Liver (tissue), 9 donors: ENCODE measurements around the gene TMEM45B. TPM values are rescaled to one million over a fixed set of nuclear protein-coding genes. Genes with fewer than 3 reads are reported as not detected.
"Not testable (repeated sequence)": the region's sequence is repeated elsewhere in the genome, so short reads cannot be mapped to it uniquely, and the experiment has no call there.

Source experiments
- DNase-seq: peaks from one replicate; pipeline ENCODE4 v3.0.0-alpha.2; 2017; ENCODE audit warnings: low spot score
- H3K27ac ChIP-seq, 2 donors: one replicate each; pipeline ENCODE4 v1.7.0; 2013; ENCODE audit warnings: inconsistent platforms in 2 of 2, low read length in 2 of 2, control low read depth in 1 of 2, low read depth in 1 of 2, mild to moderate bottlenecking in 1 of 2
- H3K27me3 ChIP-seq, 4 donors: one replicate each; pipeline versions ENCODE4 v1.6.1 to v1.7.0; 2013; ENCODE audit warnings: low read length in 3 of 4, inconsistent platforms in 1 of 4, mild to moderate bottlenecking in 1 of 4, moderate library complexity in 1 of 4; ENCODE audit not compliant: control insufficient read depth in 4 of 4, insufficient read depth in 4 of 4
- H3K36me3 ChIP-seq, 4 donors: one replicate each; pipeline versions ENCODE4 v1.6.1 to v1.7.0; 2013; ENCODE audit warnings: low read length in 3 of 4, mild to moderate bottlenecking in 3 of 4, low read depth in 1 of 4, moderate library complexity in 1 of 4; ENCODE audit not compliant: control insufficient read depth in 4 of 4, insufficient read depth in 3 of 4
- H3K4me1 ChIP-seq, 4 donors: one replicate each; pipeline versions ENCODE4 v1.6.1 to v1.7.0; 2013; ENCODE audit warnings: low read length in 3 of 4, mild to moderate bottlenecking in 3 of 4, moderate library complexity in 1 of 4; ENCODE audit not compliant: control insufficient read depth in 4 of 4, insufficient read depth in 4 of 4
- H3K4me3 ChIP-seq, 3 donors: one replicate each; pipeline versions ENCODE4 v1.6.1 to v1.7.0; 2013; ENCODE audit warnings: low read length in 3 of 3, control low read depth in 1 of 3, low read depth in 1 of 3, mild to moderate bottlenecking in 1 of 3
- H3K9ac ChIP-seq, 2 donors: one replicate each; pipeline ENCODE4 v1.7.0; 2013; ENCODE audit warnings: low read length in 2 of 2, mild to moderate bottlenecking in 2 of 2, moderate library complexity in 2 of 2, control low read depth in 1 of 2, low read depth in 1 of 2
- H3K9me3 ChIP-seq, 4 donors: one replicate each; pipeline versions ENCODE4 v1.6.1 to v1.7.0; 2013; ENCODE audit warnings: low read length in 3 of 4; ENCODE audit not compliant: control insufficient read depth in 4 of 4
- EGR1 ChIP-seq, 2 donors: IDR thresholded peaks; 2 replicates each; pipeline ENCODE4 v1.6.1; 2016 to 2018; ENCODE audit warnings: antibody characterized with exemption in 2 of 2, low read depth in 2 of 2
- FOXA1 ChIP-seq: IDR thresholded peaks from 2 replicates; pipeline ENCODE4 v1.6.1; 2016; ENCODE audit warnings: antibody characterized with exemption
- FOXA2 ChIP-seq: IDR thresholded peaks from 2 replicates; pipeline ENCODE4 v1.6.1; 2016; ENCODE audit warnings: antibody characterized with exemption
- HNF4A ChIP-seq, 2 donors: conservative IDR thresholded peaks; 2 replicates each; pipeline ENCODE4 v1.6.1; 2016; ENCODE audit warnings: antibody characterized with exemption in 2 of 2, mild to moderate bottlenecking in 2 of 2
- NR2F2 ChIP-seq: IDR thresholded peaks from 2 replicates; pipeline ENCODE4 v1.6.1; 2016; ENCODE audit warnings: antibody characterized with exemption
- RAD21 ChIP-seq, 2 donors: IDR thresholded peaks; 2 replicates each; pipeline ENCODE4 v1.6.1; 2016; ENCODE audit warnings: antibody characterized with exemption in 2 of 2, mild to moderate bottlenecking in 2 of 2
- SP1 ChIP-seq: IDR thresholded peaks from 2 replicates; pipeline ENCODE4 v1.6.1; 2018; ENCODE audit warnings: antibody characterized with exemption, mild to moderate bottlenecking
- YY1 ChIP-seq: IDR thresholded peaks from 2 replicates; pipeline ENCODE4 v1.6.1; 2016; ENCODE audit warnings: antibody characterized with exemption, mild to moderate bottlenecking
- WGBS: extraction: QIAGEN DNeasy Blood & Tissue Kit; methylation state at CpG from one replicate; pipeline ENCODE4 v1.1.7; 2013; 5-methylcytosine and 5-hydroxymethylcytosine counted together
- polyA plus RNA-seq, 2 donors: library from polyadenylated mRNA; stranded (reverse) in 1 of 2; unstranded in 1 of 2; fragments of 200-250 nt in 1 of 2; fragments of >200 nt in 1 of 2; fragmentation: Nextera tagmentation in 1 of 2; extraction: Ambion mirVana in 1 of 2; gene quantifications; one replicate each; pipeline versions ENCODE4 v1.2.1 to v1.2.3, GENCODE V29; 2013 to 2015
- total RNA-seq, 2 donors: library from RNA; depleted of rRNA; stranded (reverse); fragments of >200 nt; gene quantifications; one replicate each; pipeline ENCODE4 v1.2.3, GENCODE V29; 2014
- donor health status: healthy.
- donor health status: healthy.
- donor health status: healthy.
- donor health status: healthy.
- donor health status: healthy.

Gene TMEM45B
- total and polyA plus RNA-seq, 4 donors = 5.5 to 23.7 (median 6.7) TPM

DNA sequence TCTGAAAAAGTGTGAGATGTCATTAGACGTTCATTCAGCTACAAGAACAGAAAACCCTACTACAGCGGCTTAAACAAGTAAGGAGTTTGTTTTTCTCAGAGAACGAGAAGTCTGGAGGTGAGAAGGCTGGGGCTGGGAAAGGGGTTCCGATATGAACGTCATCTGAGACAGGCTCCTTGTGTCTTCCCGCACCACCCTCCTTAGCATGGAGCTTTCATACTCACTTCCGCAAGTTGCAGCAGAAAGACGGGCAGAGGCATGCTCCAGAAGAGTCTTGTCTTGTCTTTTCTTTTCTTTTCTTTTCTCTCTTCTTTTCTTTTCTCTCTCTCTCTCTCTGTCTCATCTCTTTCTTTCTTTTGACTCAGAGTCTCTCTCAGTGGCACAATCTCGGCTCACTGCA is 3.6 kb downstream of the TMEM45B start:
- Histone ChIP-seq H3K27ac (no peak overlapping the region), H3K9me3 (no peaks in the 10 kb centered on the region), H3K4me3 (no peak overlapping the region), H3K9ac (no peak overlapping the region), H3K4me1 (peaks cover 4 to 18% (median 9%) of the 10 kb centered on the region in 4 donors), H3K27me3 (no peaks in the 10 kb centered on the region), H3K36me3 (no peaks in the 10 kb centered on the region)
- WGBS = 90% methylated on average over 9 of the region's 9 CpGs
- TF ChIP-seq YY1 = no peak
- TF ChIP-seq SP1 = no peak
- no peak for TF ChIP-seq HNF4A (conservative IDR thresholded peaks at IDR 0.05)
- no peak for TF ChIP-seq FOXA2
- TF ChIP-seq RAD21 (IDR thresholded peaks at IDR 0.05) = no peak
- TF ChIP-seq EGR1 (IDR thresholded peaks at IDR 0.05; ENCODE audit: low read depth in 2 of 2) = no peak
- no peak for TF ChIP-seq NR2F2
- DNase-seq = no peak

GRCh38 chr11:129820228-129820627 is 4.6 kb downstream of the TMEM45B start:
- H3K4me3 ChIP-seq, DNase-seq, H3K9ac ChIP-seq, H3K36me3 ChIP-seq, H3K27ac ChIP-seq, H3K27me3 ChIP-seq, H3K9me3 ChIP-seq: not testable (repeated sequence)
- H3K4me1 ChIP-seq = peaks cover 4 to 18% (median 9%) of the 10 kb centered on the region in 4 donors
- WGBS = 96% methylated on average over 6 of the region's 6 CpGs

GRCh38 chr11:129823281-129823680 is 7.6 kb downstream of the TMEM45B start:
- H3K9me3 ChIP-seq, H3K4me3 ChIP-seq, H3K27me3 ChIP-seq, H3K9ac ChIP-seq, H3K4me1 ChIP-seq, DNase-seq, H3K36me3 ChIP-seq, H3K27ac ChIP-seq: not testable (repeated sequence)
- WGBS = 94% methylated on average over 4 of the region's 4 CpGs

GRCh38 chr11:129823799-129824198 is 8.2 kb downstream of the TMEM45B start:
- whole genome bisulfite sequencing = 80% methylated on average over 3 of the region's 3 CpGs
- not testable (repeated sequence) for H3K4me1 ChIP-seq, H3K27me3 ChIP-seq, DNase-seq, H3K27ac ChIP-seq, H3K4me3 ChIP-seq, H3K36me3 ChIP-seq, H3K9me3 ChIP-seq, H3K9ac ChIP-seq

- no peak overlapping the region for H3K27ac ChIP-seq
- no peaks in the 10 kb centered on the region for H3K9me3 ChIP-seq
- H3K36me3 ChIP-seq = no peaks in the 10 kb centered on the region
- WGBS = 85% methylated on average over 4 of the region's 4 CpGs
- H3K4me3 ChIP-seq = no peak overlapping the region
- no peaks in the 10 kb centered on the region for H3K27me3 ChIP-seq
- H3K9ac ChIP-seq = no peak overlapping the region
- H3K4me1 ChIP-seq = peaks cover 0 to 10% (median 4%) of the 10 kb centered on the region in 4 donors
- no peak for DNase-seq
- TF ChIP-seq FOXA1 (no peak), EGR1 (IDR thresholded peaks at IDR 0.05; ENCODE audit: low read depth in 2 of 2) (no peak), SP1 (no peak)
These were observed 9.7 kb downstream of the TMEM45B start for GRCh38 chr11:129825380-129825779.
